Brain microvascular endothelial cell (primary cell): ENCODE data around the gene EYS.
A peak's percentile ranks its signal among the peaks of the same experiment; 100 is the strongest.

Source experiments
- DNase-seq: peaks from one replicate; pipeline ENCODE4 v3.0.0-alpha.2; 2020
- H3K27ac ChIP-seq: fragments of 250-450 bp; sonication (Bioruptor Pico); 2 replicates; pipeline ENCODE4 v1.5.1; 2020; ENCODE audit warnings: mild to moderate bottlenecking, moderate library complexity
- H3K27me3 ChIP-seq: fragments of 250-450 bp; sonication (Bioruptor Pico); replicated peaks from 2 replicates; pipeline ENCODE4 v1.5.1; 2020; ENCODE audit warnings: mild to moderate bottlenecking
- H3K36me3 ChIP-seq: fragments of 250-450 bp; sonication (Bioruptor Pico); replicated peaks from 2 replicates; pipeline ENCODE4 v1.5.1; 2020; ENCODE audit warnings: mild to moderate bottlenecking
- H3K4me3 ChIP-seq: 2 replicates; pipeline ENCODE4 v1.5.1; 2011; ENCODE audit warnings: low read depth, mild to moderate bottlenecking, control low read depth, low read length, moderate library complexity
- in situ Hi-C: cut with HindIII; loops from 2 replicates; pipeline ENCODE4 v1.10.0; 2017; ENCODE audit warnings: low sequenced_read_pairs, low pct_ligation_motif_present
- TF ChIP-seq, protein P1 (sequence below): IDR thresholded peaks from 2 replicates; pipeline ENCODE4 v1.5.1; 2011; ENCODE audit warnings: low read depth, mild to moderate bottlenecking, moderate library complexity, low read length, control low read depth, inconsistent platforms; ENCODE audit errors: missing control alignments

EYS gene

DNA sequence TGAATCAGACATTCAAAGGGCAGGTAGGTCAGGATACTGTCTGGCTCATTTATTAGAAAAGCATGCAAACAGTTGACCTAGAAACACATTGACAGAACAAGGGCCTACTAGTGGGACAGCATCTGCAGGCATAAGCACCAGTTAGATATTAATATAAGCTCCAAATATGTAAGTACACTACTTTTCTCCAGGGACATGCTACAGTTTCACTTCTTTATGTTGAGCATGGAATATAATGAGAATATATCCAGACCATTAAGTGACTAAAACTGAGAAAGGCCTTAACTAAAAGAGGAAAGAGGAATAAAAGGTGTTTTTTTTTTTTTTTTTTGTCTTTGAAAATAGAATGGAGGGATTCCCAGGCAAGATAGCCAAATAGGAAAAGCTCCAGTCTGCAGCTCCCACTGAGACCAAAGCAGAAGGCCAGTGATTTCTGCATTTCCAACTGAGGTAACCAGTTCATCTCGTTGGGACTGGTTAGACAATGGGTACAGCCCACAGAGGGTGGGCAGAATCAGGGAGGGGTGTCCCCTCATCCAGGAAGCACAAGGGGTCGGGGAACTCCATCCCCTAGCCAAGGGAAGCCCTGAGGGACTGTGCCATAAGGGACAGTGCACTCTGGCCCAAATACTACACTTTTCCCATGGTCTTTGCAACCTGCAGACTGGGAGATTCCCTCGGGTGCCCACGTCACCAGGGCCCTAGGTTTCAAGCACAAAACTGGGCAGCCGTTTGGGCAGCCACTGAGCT, 1819.8 kb downstream of the EYS start:
- H3K27ac ChIP-seq: no peak overlapping the region
- no peak for DNase-seq
- TF ChIP-seq, protein P1, sequence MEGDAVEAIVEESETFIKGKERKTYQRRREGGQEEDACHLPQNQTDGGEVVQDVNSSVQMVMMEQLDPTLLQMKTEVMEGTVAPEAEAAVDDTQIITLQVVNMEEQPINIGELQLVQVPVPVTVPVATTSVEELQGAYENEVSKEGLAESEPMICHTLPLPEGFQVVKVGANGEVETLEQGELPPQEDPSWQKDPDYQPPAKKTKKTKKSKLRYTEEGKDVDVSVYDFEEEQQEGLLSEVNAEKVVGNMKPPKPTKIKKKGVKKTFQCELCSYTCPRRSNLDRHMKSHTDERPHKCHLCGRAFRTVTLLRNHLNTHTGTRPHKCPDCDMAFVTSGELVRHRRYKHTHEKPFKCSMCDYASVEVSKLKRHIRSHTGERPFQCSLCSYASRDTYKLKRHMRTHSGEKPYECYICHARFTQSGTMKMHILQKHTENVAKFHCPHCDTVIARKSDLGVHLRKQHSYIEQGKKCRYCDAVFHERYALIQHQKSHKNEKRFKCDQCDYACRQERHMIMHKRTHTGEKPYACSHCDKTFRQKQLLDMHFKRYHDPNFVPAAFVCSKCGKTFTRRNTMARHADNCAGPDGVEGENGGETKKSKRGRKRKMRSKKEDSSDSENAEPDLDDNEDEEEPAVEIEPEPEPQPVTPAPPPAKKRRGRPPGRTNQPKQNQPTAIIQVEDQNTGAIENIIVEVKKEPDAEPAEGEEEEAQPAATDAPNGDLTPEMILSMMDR: no peak
- no peak overlapping the region for H3K4me3 ChIP-seq
- no peaks in the 10 kb centered on the region for H3K36me3 ChIP-seq
- in situ Hi-C loops: no loop called here
- no peaks in the 10 kb centered on the region for H3K27me3 ChIP-seq

DNA sequence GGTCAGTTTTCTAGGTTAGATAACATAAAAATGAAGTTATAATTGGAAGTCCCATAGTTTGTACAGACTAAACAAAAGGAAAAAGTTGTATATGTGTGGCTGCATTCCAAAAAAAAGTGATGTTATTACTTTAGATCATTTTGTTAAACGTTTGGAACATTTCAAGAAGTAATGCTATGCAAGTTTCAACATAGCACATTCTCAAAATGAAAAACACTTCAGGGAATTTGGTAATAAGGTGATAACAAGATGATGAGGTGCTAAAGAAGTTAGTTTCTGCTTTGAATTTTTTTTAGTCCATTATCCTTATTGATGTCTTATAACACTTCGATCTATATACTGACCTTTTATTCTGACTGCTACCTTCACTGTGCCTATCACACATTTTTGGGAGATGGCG, 1820.7 kb downstream of the EYS start:
- in situ Hi-C loops: no loop called here
- no peak overlapping the region for H3K4me3 ChIP-seq
- no peak for DNase-seq
- H3K27ac ChIP-seq: no peak overlapping the region
- no peaks in the 10 kb centered on the region for H3K36me3 ChIP-seq
- H3K27me3 ChIP-seq: no peaks in the 10 kb centered on the region
- TF ChIP-seq, protein P1: no peak

DNA sequence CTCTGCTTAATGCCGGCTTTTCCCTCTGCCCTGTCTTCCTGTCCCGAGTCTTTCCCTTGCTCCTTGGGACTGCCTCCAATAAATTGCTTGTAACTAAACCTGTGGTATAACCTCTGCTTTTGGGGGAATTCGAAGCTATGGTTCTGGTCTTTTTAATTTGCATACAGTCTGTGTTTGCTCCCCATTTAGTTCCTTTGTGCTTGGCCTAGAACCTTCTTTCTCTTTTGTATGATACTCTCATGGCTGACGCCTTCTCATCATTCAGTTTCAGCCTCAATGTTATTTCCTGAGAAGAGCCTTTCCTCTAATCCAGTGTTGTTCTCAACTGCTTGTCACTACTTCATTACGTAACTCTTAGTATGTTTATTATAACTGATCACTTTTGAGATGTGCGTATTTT, 1823.4 kb downstream of the EYS start:
- in situ Hi-C loops: no loop called here
- H3K4me3 ChIP-seq: no peak overlapping the region
- no peak overlapping the region for H3K27ac ChIP-seq
- H3K27me3 ChIP-seq: no peaks in the 10 kb centered on the region
- no peaks in the 10 kb centered on the region for H3K36me3 ChIP-seq
- DNase-seq: no peak
- TF ChIP-seq, protein P1: no peak

DNA sequence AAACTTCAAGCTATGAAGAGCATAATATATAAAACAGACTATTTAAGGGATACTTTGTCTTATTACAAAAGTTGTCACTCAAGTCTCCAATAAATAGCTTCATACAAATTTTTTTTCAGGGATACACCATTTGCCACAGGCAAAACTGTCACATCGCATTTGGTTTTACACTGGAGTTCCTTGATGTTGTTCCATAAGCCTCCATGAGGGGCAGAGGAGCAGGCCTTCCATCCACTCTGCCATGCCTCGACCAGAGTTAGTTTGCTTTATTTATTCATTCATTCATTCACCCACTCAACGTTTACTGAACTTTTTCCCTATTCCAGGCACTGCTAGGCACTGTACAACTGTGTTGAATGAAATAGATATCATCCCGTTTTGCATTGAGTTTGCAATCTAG, 1824.8 kb downstream of the EYS start:
- in situ Hi-C loops: no loop called here
- Histone ChIP-seq H3K27me3 (no peaks in the 10 kb centered on the region), H3K36me3 (no peaks in the 10 kb centered on the region), H3K4me3 (no peak overlapping the region), H3K27ac (no peak overlapping the region)
- no peak for DNase-seq
- TF ChIP-seq, protein P1: peak; percentile 57

DNA sequence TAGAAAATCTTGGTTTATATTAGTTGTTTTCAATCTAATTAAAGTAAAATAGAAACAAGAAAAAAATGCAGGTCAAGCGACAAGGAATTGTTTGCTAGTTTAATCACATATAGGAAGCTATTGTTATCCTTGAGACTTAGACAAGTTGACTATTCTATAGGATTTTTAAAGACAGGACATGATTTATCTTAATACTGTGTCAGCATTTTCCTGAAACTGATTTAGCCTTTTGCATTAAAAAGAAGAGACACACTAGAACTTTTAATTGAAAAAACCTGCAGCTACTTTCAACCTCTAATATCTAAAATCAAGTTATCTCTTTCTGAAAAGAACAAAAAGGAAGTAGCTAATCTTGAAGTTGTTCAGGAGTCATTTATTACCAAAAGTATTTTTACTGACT, 1825.2 kb downstream of the EYS start:
- in situ Hi-C loops: no loop called here
- no peak for DNase-seq
- TF ChIP-seq, protein P1: no peak
- H3K27me3 ChIP-seq: no peaks in the 10 kb centered on the region
- no peak overlapping the region for H3K27ac ChIP-seq
- no peak overlapping the region for H3K4me3 ChIP-seq
- no peaks in the 10 kb centered on the region for H3K36me3 ChIP-seq

DNA sequence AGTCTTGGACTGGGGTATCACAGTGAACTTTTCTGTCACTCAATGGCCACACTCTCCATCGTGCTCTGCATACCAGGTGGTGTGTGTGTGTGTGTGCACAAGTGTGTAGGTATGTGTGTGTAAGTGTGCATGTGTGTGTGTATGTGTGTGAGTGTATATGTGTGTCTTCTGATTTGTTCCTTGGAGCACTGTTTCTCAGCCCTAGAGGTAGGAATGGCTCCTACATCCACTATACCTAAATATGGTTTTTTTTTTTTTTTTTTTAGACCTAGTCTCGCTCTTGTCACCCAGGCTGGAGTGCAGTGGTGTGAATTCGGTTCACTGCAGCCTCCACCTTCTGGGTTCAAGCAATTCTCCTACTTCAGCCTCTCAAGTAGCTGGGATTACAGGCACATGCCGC, 1834.8 kb downstream of the EYS start:
- DNase-seq: no peak
- Histone ChIP-seq H3K27me3 (no peaks in the 10 kb centered on the region), H3K36me3 (no peaks in the 10 kb centered on the region), H3K4me3 (no peak overlapping the region), H3K27ac (no peak overlapping the region)
- in situ Hi-C loops: no loop called here
- TF ChIP-seq, protein P1: peak; percentile 13
